KMS-11 (cell line): ENCODE measurements around the gene CSTB.
A peak's percentile ranks its signal among the peaks of the same experiment; 100 is the strongest.
"Not testable (repeated sequence)": the region's sequence is repeated elsewhere in the genome, so short reads cannot be mapped to it uniquely, and the experiment has no call there.

Experiments used
- H2AFZ ChIP-seq: fragments of 200-600 bp; sonication (generic); 2 replicates; pipeline ENCODE4 v1.6.1; 2016; ENCODE audit warnings: antibody characterized with exemption, mixed run types, low read depth
- H3K27ac ChIP-seq: fragments of 200-600 bp; sonication (generic); 2 replicates; pipeline ENCODE4 v1.6.1; 2016; ENCODE audit warnings: mild to moderate bottlenecking, mixed run types
- H3K27me3 ChIP-seq: fragments of 200-600 bp; sonication (generic); 2 replicates; pipeline ENCODE4 v1.6.1; 2017; ENCODE audit warnings: mild to moderate bottlenecking, low read depth, mixed run types, moderate library complexity; ENCODE audit not compliant: insufficient read depth
- H3K36me3 ChIP-seq: fragments of 200-600 bp; sonication (generic); 2 replicates; pipeline ENCODE4 v1.6.1; 2017; ENCODE audit warnings: mild to moderate bottlenecking, mixed run types; ENCODE audit not compliant: insufficient read depth
- H3K4me1 ChIP-seq: fragments of 200-600 bp; sonication (generic); 2 replicates; pipeline ENCODE4 v1.6.1; 2016; ENCODE audit warnings: mild to moderate bottlenecking, low read depth, mixed run types; ENCODE audit not compliant: poor library complexity, severe bottlenecking
- H3K4me2 ChIP-seq: fragments of 200-600 bp; sonication (generic); 2 replicates; pipeline ENCODE4 v1.7.0; 2016; ENCODE audit warnings: mild to moderate bottlenecking, mixed run types
- H3K4me3 ChIP-seq: fragments of 200-600 bp; sonication (generic); IDR thresholded peaks from 2 replicates; pipeline ENCODE4 v1.6.1; 2017; ENCODE audit warnings: low read depth, low read length, mixed read lengths; ENCODE audit not compliant: insufficient read depth
- H3K79me2 ChIP-seq: fragments of 200-600 bp; sonication (generic); 2 replicates; pipeline ENCODE4 v1.6.1; 2016; ENCODE audit warnings: low read depth, mixed run types; ENCODE audit not compliant: insufficient read depth
- H3K9ac ChIP-seq: fragments of 200-600 bp; sonication (generic); 2 replicates; pipeline ENCODE4 v1.6.1; 2016; ENCODE audit warnings: mild to moderate bottlenecking, mixed run types
- H4K20me1 ChIP-seq: fragments of 200-600 bp; sonication (generic); 2 replicates; pipeline ENCODE4 v1.6.1; 2016; ENCODE audit warnings: mild to moderate bottlenecking, mixed run types; ENCODE audit not compliant: insufficient read depth
- TF ChIP-seq, protein P1 (sequence below): fragments of 200-600 bp; sonication (generic); conservative IDR thresholded peaks from 2 replicates; pipeline ENCODE4 v1.6.1; 2017; ENCODE audit warnings: low read depth, mild to moderate bottlenecking, antibody characterized with exemption, low read length, moderate library complexity, mixed read lengths

Gene CSTB

DNA sequence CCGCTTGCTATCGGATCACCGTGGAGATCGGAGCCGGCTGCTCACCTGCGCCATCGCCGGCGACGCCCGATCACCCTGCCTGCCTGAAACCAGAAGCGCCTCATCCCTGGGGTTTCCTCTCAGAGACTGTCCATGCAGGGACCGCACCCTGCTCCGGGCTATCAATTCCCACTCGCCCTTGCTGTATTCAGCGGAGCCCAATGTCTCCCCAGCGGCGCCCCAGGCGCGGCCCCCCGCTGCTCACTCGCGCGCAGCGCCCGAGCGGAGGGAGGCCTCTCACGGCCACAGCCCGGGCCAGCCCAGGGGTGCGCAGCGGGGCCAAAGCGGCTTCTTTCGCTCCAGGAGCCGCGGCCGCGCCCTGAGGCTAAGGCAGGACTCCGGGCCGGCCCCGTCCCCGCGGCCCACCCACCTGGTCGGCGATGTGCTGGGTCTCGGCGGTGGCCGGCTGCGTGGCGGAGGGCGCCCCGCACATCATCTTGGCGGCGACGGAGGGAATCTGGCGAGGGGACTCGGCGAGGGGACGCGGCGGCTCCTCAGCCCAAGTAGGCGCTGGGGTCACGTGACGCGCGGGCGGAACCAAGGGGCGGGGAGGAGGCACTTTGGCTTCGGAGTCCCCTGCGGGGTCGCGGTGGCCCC lies at the start of gene CSTB:
Gene CSTB, minus strand, starts transcription at position 514 of the 636 bp plus-strand sequence. Its CDS starts 39 bp downstream, at position 475.
- H3K4me1 ChIP-seq = peaks cover 32% of the 10 kb centered on the region
- H3K9ac ChIP-seq = peak within 1 kb of the TSS; percentile 53
- H3K4me3 ChIP-seq = no peak within 1 kb of the TSS
- H3K79me2 ChIP-seq = no peaks in the 10 kb centered on the region
- H4K20me1 ChIP-seq = no peaks in the 10 kb centered on the region
- peak within 1 kb of the TSS; percentile 68 for H2AFZ ChIP-seq
- H3K36me3 ChIP-seq = no peaks in the 10 kb centered on the region
- H3K4me2 ChIP-seq = peak within 1 kb of the TSS; percentile 67
- TF ChIP-seq, protein P1, sequence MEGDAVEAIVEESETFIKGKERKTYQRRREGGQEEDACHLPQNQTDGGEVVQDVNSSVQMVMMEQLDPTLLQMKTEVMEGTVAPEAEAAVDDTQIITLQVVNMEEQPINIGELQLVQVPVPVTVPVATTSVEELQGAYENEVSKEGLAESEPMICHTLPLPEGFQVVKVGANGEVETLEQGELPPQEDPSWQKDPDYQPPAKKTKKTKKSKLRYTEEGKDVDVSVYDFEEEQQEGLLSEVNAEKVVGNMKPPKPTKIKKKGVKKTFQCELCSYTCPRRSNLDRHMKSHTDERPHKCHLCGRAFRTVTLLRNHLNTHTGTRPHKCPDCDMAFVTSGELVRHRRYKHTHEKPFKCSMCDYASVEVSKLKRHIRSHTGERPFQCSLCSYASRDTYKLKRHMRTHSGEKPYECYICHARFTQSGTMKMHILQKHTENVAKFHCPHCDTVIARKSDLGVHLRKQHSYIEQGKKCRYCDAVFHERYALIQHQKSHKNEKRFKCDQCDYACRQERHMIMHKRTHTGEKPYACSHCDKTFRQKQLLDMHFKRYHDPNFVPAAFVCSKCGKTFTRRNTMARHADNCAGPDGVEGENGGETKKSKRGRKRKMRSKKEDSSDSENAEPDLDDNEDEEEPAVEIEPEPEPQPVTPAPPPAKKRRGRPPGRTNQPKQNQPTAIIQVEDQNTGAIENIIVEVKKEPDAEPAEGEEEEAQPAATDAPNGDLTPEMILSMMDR = no peak
- H3K27ac ChIP-seq = peak within 1 kb of the TSS; percentile 21; the same call in 1 of the 2 replicates
- no peaks in the 10 kb centered on the region for H3K27me3 ChIP-seq

DNA sequence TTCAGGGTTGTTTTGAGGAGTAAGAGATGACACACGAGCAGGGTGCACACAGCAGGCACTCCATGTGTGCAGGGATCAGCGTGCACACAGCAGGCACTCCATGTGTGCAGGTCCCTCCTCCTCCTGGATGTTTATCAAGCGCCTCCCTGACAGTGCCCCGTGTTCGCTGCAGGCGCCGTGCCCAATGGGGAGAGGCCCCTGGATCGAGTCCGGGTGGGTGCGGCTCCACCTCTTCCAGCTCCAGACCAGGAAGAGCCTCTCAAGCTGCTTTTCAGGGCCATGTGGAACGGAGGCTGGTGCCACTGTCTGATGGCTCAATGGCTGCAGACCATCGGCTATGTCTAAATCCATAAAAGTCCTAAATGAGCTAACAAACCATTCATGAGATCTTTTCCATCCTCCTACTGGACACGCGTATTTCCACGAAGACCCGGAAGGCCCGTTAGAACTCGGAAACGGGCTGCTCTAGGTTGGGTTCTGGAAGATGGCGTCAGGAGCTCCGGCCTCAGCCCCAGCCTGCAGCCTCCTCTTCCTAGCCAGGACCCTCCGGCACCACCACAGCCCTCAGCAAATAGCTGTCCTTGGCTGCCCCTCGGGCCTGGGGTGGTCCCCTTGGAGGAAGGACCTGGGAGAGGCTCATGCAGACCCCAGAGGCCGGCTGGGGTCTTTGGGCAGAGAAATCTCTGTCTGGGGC lies 49.3 kb upstream of the CSTB start:
- TF ChIP-seq, protein P1 = no peak
- Histone ChIP-seq H3K36me3 (no peaks in the 10 kb centered on the region), H3K27me3 (no peaks in the 10 kb centered on the region; the same call in 1 of the 2 replicates), H4K20me1 (no peaks in the 10 kb centered on the region), H3K9ac (no peak overlapping the region), H3K4me2 (no peak overlapping the region), H3K27ac (no peak overlapping the region), H3K4me3 (no peak overlapping the region), H2AFZ (no peak overlapping the region), H3K4me1 (peaks cover 6% of the 10 kb centered on the region), H3K79me2 (no peaks in the 10 kb centered on the region)

- peaks cover 6% of the 10 kb centered on the region for H3K4me1 ChIP-seq
- H3K79me2 ChIP-seq = no peaks in the 10 kb centered on the region
- no peak overlapping the region for H3K9ac ChIP-seq
- TF ChIP-seq, protein P1 = no peak
- H2AFZ ChIP-seq = no peak overlapping the region
- H3K27me3 ChIP-seq = no peaks in the 10 kb centered on the region; the same call in 1 of the 2 replicates
- no peak overlapping the region for H3K4me2 ChIP-seq
- no peak overlapping the region for H3K27ac ChIP-seq
- no peaks in the 10 kb centered on the region for H4K20me1 ChIP-seq
- H3K36me3 ChIP-seq = no peaks in the 10 kb centered on the region
- H3K4me3 ChIP-seq = no peak overlapping the region
These were observed 48.5 kb upstream of the CSTB start for GRCh38 chr21:43824333-43825241.

DNA sequence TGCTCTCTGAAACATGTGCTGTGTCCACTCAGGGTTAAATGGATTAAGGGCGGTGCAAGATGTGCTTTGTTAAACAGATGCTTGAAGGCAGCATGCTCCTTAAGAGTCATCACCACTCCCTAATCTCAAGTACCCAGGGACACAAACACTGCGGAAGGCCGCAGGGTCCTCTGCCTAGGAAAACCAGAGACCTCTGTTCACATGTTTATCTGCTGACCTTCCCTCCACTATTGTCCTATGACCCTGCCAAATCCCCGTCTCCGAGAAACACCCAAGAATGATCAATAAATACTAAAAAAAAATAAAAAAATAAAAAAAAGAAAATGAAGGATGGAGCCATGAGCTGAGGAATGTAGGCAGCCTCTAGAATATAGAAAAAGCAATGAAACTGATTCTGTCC lies 46.6 kb upstream of the CSTB start:
- not testable (repeated sequence) for H3K4me2 ChIP-seq, H4K20me1 ChIP-seq, H3K27me3 ChIP-seq, H3K4me3 ChIP-seq, H3K9ac ChIP-seq, H3K4me1 ChIP-seq, H2AFZ ChIP-seq, H3K79me2 ChIP-seq, H3K36me3 ChIP-seq, H3K27ac ChIP-seq

DNA sequence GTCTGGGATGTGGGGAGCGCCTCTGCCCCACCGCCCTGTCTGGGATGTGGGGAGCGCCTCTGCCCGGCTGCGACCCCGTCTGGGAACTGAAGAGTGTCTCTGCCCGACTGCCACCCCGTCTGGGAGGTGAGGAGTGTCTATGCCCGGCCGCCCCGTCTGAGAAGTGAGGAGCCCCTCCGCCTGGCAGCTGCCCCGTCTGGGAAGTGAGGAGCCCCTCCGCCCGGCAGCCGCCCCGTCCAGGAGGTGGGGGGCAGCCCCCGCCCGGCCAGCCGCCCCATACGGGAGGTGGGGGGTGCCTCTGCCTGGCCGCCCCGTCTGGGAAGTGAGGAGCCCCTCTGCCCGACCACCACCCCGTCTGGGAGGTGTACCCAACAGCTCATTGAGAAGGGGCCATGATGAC lies 46.1 kb upstream of the CSTB start:
- H3K27me3 ChIP-seq, H3K36me3 ChIP-seq, H4K20me1 ChIP-seq, H3K4me2 ChIP-seq, H3K4me1 ChIP-seq, H2AFZ ChIP-seq, H3K9ac ChIP-seq, H3K27ac ChIP-seq, H3K79me2 ChIP-seq, H3K4me3 ChIP-seq: not testable (repeated sequence)
